Measurements from ENCODE around the gene TPO.

GRCh38 chr2:1476617-1477195 is 63.4 kb downstream of the TPO start:
- TF ChIP-seq, protein P1, sequence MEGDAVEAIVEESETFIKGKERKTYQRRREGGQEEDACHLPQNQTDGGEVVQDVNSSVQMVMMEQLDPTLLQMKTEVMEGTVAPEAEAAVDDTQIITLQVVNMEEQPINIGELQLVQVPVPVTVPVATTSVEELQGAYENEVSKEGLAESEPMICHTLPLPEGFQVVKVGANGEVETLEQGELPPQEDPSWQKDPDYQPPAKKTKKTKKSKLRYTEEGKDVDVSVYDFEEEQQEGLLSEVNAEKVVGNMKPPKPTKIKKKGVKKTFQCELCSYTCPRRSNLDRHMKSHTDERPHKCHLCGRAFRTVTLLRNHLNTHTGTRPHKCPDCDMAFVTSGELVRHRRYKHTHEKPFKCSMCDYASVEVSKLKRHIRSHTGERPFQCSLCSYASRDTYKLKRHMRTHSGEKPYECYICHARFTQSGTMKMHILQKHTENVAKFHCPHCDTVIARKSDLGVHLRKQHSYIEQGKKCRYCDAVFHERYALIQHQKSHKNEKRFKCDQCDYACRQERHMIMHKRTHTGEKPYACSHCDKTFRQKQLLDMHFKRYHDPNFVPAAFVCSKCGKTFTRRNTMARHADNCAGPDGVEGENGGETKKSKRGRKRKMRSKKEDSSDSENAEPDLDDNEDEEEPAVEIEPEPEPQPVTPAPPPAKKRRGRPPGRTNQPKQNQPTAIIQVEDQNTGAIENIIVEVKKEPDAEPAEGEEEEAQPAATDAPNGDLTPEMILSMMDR (IDR thresholded peaks at IDR 0.05): no peak
- no peak for TF ChIP-seq POLR2A (IDR thresholded peaks at IDR 0.05)
